NCI-H2107 (cell line): ENCODE data around the gene KLHL6.

Experiments used
- DNase-seq: peaks from one replicate; lab custom pipeline; 2025; lab: John Stamatoyannopoulos, UW

The KLHL6 gene

DNA sequence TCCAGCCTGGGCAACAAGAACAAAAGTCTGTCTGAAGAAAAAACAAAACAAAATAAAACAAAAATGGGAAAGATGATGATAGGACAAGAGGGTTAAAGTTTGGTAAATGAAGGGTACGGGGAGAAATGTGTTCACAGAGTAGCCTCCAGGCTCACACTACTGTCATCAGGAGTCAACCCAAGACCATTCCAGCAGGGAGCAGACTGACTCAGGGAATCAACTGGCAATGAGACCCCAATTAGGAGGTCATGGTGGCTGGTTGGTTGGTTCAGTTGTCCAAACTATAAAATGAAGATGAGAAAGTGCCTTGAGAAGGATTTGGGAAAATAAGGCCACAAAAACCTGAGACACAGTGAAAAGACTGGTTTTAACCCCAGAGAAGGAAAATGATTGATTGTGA is 51.8 kb downstream of the KLHL6 start:
- no peak for DNase-seq

DNA sequence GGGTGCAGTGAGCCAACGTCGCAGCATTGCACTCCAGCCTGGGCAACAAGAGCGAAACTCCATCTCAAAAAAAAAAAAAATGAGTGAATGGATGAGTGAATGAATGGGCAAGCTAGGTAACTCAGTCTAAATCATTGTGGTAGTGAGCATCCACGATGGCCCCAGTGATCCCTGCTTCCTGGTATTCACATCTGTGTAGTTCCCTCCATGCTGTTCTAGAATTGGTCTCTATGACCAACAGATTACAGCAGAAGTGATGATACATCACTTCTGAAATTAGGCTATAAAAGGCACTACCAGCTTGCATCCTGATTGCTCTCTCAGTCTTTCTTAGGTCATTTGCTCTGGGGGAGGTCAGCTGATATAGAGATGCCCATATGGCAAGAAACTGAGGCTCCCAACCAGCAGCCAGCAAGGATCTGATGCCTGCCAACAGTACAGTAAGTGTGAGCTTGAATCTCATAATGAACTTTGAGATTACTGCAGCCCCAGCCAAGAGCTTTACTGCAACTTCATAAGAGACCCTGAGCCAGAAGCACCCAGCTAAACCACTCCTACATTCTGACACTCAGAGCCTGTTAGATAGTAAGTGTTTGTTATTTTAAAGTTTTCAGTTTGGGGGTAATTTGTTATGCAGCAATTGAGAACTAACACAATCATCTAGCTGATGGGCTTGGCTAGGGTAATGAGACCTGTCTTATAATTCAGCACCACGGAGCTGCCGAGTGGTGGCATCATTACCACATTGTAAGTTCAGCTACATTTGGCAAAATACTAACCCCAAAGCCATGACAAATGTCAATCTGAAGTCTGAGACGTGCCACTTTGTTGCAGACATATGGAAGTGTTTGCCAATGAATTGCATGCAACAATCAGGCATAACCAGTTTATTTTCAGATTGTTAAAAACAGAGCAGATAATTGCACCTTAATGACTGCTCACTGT is 53.0 kb downstream of the KLHL6 start:
- no peak for DNase-seq

DNA sequence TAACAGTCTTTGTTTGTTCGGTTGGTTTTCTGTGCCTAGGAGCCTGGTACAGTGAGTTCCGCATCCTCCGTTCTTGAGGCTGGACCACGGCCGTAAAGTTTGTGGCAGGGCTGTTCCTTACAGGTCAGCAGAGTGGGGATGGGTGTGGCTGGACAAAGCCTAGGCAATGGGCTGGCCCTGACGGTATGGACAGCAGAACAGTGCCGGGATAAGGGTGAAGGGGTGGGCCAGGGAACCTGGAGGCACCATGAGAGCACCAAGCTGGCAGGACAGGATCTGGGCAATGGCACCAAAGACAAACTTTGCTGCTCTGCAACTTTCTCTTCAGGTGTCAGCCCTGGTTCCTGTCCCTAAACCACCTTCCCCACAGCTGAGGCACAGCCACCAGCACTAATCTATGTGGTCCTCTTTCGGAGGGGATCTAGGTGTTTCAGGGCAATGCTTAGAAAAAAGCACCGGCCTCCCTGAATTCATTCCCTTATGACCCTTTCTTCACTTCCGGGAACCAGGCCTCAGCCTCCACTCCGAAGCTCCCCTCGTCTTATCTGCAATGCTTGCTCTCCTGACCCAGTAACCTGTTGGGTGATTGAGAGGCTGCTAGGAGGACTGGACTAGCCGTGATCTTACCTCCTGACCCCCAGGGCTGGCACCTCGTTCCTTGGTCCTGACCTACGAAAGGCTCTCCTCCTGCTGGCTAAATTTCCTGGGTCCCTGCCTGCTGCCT is 54.4 kb downstream of the KLHL6 start:
- DNase-seq: no peak

DNA sequence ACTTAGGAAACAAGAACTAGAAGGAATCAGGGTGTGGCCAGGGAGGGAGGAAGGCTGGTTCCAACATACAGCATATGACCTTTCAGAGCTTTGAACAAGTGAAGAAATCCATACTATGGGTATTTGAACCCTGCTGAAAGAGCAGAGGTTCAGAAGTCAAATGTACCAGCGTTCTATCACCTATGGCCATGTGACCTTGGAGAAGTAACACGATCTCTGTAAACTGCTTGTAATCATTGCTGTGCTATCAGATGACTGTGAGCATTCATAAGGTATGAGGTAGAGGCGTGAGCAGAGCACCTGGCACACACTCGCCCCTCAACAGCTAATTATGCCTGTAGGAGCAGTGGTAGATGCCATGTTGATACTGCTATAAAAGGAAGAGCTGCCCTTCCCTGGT is 55.2 kb downstream of the KLHL6 start:
- DNase-seq: peak; percentile 59

DNA sequence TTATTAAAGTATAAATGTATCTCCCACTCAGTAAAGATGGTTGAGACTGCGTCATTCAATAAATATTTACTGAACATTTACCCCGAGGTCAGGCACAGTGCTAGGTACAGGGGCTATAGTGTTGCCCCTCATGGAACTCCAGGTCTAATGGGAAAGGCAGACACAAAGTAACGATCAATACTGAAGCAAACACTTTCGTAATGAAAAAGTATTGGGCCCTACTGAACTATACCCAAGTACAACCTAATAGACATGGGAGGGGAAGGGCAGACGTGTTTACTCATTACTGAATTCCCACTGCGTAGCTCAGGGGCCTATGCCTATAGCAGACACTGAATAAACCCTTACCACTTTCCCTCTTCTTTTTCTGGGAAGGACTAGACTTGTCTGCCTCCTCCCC is 56.9 kb downstream of the KLHL6 start:
- DNase-seq: no peak

DNA sequence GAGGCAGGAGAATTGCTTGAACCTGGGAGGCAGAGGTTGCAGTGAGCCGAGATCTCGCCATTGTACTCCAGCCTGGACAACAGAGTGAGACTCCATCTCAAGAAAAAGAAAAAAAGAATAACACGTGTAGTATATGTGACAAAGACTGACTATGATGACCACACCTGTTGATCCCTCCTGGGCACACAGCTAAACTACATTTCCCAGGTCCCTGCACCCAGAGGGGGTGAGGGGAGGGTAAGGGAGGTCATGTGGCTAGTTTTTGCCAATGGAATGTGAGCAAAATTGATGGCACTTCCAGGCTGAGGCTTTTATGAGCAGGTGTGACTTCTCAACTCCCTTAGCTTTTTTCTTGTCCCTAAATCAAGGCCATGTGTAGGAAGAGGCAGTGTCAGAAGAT is 58.2 kb downstream of the KLHL6 start:
- DNase-seq: no peak

DNA sequence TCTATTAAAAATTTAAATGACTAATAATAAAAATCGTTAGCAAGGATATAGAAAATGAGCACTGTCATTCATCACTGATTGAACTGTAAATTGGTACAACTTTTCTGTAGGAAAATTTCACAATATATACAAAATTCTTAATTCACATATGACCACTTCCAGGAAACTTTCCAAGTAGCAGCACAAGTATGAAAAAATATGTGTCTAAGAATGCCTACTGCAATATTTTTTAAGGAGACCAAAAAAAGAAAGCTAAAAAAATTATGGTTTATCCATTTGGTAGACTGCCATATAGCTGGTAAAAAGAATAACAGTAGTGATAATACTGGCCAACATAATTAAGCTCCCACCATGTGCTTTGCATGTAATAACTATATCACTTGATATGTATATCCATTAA is 59.2 kb downstream of the KLHL6 start:
- DNase-seq: no peak

DNA sequence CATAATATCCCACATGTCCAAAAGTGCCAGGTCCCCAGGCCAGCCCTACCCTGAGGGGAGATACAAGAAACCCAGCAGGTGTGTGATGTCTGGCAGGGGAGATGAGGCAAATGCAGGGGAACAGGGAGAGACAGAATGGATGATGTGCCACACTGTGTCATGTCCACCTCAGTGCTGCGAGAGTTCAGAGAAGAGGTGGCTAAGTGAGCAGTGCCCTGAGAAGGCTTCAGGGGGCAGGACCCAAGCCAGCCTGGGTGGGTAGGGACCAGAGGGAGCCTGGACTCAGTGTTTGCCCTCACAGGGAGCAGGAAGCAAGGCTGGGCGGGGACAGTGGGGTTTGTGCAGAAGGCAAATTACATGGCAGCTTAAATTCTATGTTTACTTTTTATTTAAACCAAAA is 61.2 kb downstream of the KLHL6 start:
- DNase-seq: no peak

DNA sequence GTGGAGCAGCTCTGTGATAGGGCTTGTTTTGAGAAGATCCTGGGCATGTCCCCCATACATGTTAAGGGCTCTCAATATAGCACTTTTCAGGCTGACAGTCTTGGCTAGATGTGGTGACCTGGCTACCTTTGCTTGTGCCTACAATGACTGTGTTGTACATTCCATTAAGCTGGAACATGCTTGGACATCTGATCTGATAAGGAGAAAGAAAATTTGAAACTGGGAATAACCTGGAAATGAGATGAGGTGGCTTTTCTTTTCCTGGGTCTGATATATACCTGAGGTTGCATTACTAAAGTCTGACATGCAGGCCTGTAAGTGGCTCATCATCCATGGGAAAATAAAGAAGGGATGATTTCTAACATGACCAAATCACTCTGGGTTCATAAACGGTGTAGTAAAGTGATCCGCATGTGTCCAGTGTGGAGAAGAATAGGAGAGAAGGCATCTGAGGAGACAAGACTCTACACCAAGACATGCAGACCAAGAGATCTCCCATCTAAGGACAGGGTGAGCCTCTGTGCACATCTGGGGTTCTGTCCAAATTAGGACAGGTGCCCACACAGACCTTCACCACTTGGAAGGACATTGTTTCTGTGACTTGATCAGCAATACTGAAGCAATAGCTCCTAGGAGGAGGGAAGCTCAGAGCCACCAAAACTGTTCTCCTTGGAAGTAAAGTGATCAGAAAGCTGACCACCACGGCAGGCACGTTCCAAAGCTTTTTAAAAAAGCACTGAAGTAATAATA is 62.0 kb downstream of the KLHL6 start:
- DNase-seq: no peak

DNA sequence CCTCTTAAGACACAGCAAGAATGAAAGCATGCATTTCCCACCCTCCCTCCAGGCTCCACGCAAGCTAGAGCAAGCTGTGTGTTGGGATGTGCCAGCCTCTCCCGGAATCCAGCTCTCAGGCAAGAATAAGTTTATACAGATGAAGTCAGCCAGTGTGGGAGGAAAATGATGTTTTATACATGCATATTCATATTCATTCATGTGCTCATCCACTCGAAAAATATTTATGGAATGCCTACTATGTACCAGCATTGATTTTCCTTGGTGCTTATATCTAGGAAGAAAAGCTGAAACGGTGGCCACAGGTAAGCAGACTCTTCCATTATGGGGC is 62.7 kb downstream of the KLHL6 start:
- DNase-seq: no peak

DNA sequence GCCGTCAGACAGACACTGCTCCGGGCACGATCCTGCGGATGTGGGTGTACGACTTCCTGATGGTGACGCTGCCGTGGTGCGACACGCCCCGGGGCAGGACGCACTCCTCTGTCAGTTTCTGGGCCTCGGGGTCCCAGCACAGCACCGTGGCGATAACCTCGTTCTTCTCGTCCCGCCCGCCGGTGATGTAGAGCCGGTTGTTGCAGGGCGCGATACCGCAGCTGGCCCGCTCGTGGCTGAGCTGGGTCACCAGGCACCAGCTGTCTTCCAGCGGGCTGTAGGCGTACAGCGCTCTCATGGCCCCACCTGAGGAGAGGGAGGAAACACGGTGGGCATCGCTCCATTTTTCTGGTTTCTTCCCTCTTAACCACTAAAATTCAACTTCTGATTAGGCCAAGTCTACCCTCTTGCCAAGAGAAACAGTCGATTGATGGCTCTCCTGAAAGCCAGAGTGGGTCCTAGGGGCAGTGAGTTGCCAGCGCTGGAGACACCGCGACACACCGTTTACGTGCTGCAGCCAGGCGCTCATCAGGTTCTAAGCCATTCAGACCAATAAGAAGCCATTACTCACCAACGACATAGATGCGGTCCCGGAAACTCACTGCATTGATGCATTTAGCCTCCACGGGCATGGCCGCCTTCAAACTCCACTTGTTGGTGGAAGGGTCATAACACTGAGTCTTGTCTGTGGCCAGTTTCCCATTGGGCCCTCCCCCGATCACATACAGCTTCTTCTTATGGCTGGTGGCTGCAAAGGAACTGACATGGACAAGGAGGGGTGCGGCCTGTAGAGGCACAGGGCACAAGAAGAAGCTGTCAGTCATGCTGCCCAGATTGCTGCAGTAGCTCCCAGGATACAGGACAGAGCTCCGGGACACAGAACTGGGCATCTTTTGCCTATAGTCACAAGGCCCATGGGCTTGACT is 63.3 kb downstream of the KLHL6 start:
- DNase-seq: no peak

DNA sequence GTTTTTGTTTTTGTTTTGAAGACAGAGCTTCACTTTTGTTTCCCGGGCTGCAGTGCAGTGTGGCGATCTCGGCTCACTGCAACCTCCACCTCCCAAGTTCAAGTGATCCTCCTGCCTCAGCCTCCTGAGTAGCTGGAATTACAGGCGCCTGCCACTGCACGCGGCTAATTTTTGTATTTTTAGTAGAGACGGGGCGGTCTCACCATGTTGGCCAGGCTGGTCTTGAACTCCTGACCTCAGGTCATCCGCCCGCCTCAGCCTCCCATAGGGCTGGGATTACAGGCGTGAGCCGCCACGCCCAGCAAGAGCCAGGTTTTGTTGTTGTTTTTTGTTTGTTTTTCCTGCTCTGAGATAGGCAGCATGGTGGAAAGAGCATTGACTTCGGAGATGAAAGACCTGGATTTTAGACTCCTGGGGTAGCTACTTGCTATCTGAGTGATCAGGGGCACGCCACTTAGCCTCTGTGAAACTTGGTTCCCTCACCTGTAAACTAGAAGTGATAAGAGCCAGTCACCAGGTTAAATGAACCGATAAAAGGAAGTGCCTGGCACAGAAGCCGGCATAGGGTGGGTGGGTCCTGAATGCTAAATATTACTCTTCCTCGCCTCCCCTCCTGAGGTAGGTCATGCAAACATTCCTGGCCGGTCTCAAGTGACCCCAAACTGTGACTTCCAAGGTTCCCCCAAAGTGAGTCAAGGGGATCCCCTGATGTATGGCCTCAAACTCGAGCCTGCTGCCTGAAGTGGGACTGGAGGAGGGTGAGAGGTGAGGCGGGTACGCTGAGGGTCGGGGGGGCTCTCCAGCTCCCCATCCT is 64.2 kb downstream of the KLHL6 start:
- no peak for DNase-seq

DNA sequence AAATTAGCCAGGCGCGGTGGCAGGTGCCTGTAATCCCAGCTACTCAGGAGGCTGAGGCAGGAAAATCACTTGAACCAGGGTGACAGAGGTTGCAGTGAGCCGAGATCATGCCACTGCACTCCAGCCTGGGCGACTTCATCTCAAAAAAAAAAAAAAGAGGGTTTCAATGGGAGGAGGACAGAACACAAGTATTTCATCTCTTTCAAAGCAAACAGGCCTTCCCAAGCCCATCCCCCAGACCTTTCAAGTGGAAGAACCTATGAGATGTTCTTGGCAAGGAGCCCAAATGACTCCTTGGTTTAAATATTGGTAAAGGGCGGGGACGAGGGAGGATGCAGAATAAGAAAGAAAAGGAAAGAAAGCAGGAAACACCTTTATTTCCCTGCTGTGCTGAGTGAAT is 64.9 kb downstream of the KLHL6 start:
- peak; percentile 76 for DNase-seq

DNA sequence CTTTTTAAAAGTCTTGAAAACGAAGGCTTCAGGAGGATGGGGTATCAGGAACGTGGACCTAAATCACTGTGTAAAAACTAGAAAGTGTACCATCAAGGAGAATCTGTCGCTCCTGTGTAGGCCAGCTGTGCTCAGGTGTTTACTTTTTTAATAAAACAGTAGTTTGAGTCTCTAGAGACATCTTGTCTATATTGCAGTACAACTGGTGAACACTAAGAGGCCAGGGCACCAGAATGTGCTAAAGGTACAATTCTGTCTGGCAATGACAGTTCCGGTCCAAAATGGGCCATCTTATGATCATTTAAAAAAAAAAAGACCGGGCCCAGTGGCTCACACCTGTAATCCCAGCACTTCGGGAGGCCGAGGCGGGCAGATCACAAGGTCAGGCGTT is 65.3 kb downstream of the KLHL6 start:
- no peak for DNase-seq

DNA sequence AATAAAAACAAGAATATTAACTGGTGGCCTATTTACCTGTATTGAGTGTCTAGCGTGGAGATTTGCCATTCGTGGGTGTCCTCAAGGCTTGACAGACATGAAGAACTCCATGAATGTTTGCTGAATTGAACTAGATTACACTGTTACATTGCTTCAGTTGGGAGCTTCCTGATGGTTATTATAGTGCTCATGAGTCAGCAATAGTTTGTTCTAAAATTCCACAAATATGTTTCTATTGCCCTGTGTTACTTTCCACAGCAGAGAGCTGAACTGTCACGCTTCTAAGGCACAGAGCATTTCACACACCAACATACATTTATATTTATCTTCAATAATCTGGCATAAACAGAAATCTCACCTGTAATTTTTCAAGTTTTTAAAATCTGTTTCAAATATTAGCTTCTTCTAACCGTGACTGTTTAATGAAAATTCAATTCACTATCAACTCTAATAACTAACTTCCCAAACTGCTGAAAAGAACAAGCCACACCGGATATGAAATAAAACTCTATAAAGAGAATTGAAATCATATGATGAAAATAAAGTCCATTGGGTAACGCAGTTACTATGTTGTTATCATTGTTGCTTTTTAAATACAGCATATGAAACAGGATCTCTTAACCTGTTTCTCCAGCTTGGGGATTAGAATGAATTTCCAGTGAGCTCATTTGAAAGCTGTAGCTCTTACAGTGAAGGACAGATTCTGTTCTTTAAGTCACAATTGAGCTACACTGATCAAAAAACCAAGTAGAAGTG is 65.9 kb downstream of the KLHL6 start:
- no peak for DNase-seq

DNA sequence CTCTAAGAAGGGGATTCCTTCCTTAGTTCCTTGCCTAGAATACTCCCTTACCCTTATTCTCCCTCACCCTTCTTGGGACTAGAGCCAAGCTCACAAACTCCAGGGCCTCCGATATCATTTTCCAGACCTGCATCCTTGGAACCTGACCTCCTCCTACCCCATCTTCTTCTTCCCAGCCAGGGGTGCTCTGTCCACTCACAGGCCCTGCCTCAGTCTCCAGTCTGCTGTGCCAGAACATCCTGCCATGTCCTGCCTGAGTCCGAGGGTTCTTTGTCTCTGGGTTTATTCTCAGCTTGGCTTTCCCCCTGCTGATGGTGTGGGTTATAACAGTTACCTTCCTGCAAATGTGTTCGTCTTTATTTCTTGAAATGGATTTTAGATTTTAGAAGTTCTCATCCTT is 67.2 kb downstream of the KLHL6 start:
- no peak for DNase-seq

DNA sequence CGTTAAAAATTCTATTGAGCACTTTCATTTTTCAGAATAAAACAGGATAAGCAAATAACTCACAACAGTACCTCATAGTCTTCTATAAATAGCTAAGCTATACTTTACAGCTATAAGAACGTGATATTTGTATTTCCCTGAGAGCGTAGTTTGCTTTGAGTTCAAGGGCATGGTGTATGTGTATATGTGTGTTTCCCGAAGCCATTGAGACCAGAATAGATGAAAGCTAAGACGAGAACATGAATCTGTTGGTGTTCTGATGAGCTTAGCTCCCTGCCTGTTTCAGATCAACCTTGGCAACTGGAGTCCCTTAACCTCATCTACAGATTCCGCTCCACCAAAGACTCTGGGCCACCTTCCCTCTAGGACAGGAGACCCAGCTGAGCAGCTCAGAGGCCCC is 67.6 kb downstream of the KLHL6 start:
- no peak for DNase-seq

DNA sequence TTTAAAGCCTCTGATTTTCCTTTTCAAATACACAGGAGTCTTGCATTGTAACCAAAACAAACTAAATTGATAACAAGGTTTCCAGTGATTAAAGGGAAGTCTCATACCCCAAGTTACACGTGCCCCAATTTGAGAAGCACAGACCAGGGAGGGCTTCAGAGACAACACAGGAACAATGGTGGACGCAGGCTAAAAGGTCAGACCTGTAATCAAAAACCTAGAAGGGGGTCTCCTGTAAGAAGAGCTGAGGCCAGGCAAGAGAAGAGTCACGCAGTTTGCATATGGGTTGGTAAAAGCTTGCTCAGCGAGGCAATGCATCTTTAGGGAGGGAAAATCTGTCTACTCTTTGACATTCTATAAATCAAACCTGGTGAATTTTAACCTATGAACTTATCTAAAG is 68.5 kb downstream of the KLHL6 start:
- DNase-seq: no peak

DNA sequence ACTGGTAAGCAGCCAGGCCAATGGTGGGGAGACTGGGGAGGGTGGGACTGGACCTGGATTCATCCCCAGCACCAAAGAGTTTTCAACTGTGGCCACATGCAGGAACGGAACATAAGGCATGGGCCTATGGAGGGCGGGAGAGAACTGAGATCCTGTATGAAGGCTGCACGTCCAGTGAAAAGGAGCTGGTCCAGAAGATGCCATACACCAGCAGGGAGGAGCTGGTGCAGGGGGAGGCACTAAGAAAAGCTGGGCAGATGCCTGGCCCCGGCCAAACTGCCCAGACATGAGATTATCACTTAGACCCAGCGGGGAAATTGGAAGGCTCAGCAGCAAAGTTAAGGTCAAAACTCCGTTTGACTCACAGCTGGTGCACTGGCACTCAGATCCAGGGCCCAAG is 69.0 kb downstream of the KLHL6 start:
- no peak for DNase-seq

DNA sequence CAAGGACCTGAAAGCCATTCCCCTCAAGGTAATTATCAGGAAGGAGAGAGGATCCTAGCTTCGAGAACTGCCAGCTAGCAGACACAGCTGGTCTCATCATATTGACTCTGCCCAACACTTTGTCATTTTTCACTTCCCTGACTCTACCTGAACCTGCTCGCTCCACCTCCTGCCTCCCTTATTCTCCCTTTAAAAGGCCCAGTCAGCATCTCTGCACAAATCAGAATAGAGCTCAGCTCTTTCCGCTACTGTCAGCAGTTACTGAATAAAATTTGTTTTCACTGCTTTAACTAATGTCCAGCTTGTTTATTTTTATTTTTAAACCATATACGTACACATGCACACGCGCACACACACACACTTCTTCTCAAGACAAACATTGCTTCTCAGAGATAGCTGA is 69.9 kb downstream of the KLHL6 start:
- no peak for DNase-seq
